Measurements from ENCODE around the gene HSPD1. TPM values are rescaled to one million over a fixed set of nuclear protein-coding genes. Genes with fewer than 3 reads are reported as not detected.
A peak's percentile ranks its signal among the peaks of the same experiment; 100 is the strongest.

The HSPD1 gene
- total RNA-seq (2014; rRNA removed; shearing (Covaris generic)), result 1,005 and 1,107 TPM in 2 replicates
- 1,171 and 1,617 TPM in 2 replicates for polyA plus RNA-seq (2014; cell fraction: nucleus; rRNA removed)

DNA sequence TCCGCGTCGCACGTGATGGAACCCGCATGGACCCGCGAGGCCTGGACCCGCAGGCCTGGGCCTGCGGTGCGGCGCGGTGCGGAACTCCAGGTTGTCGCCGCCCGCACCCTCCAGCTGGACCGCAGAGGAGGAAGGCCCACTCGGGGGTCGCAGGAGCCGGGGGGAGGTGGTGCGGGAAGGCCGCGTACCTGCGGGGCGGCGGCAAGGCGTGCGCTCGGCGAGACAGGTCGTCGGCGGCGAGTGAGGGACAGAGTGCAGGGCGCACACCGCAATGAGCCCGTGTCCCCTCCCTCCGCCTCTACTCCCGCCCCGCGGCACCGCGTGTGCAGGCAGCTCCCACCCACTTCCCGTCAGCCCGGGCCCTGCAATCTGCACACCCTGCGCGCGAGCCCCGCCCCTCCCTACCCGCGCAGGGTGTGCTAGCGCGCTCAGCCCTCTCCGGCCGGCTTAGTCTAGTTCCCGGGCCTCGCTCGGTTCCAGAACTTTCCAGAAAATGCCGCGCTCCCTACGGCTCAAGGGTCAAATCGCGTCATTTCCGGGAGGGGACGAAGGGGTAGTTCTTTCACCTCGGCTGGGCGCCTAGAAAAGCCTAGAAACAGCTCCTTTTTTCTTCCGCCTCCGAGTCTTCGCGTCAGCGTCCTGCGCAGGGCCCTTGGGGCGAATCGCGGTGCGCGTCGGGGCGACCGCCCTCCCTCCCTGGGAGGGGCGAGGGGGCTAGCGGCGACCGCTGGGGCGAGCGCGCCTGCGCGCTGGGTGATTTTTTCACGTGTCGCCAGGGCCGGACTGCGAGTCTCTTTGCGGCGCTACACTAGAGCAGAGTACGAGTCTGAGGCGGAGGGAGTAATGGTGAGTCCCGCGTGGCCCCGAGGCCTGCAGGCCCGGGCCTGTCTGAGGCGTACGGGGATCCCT is at the start of gene HSPD1, which contains the start of gene HSPE1:
HSPD1 (minus strand) TSS at position 247 of the 909 bp plus-strand sequence. CDS start 992 bp downstream, outside the sequence.
HSPE1 (plus strand) TSS at position 786 of the 909 bp plus-strand sequence; CDS start at position 844, 58 bp downstream.
- peak; percentile 100 for DNase-seq (ENCODE audit: extremely low read depth, low read depth)

DNA sequence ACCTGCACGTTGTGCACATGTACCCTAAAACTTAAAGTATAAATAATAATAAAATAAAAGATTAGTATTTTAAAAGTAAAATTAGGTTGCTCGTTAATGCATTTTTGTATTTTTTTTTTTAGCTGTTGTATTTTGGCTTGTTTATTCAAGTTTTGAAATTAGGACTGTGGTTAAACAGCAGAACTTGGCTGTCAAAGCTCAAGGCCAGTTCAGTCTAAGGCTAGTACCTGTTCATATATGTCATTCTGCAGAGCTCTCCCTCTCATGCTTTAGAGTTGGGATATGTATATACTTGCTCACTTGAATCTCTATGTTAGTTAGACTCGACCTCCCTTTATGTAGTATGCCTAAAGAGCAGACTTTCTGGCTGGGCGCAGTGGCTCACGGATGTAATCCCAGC is 48.9 kb upstream of the HSPD1 start:
- DNase-seq (ENCODE audit: extremely low read depth, low read depth), result no peak

DNA sequence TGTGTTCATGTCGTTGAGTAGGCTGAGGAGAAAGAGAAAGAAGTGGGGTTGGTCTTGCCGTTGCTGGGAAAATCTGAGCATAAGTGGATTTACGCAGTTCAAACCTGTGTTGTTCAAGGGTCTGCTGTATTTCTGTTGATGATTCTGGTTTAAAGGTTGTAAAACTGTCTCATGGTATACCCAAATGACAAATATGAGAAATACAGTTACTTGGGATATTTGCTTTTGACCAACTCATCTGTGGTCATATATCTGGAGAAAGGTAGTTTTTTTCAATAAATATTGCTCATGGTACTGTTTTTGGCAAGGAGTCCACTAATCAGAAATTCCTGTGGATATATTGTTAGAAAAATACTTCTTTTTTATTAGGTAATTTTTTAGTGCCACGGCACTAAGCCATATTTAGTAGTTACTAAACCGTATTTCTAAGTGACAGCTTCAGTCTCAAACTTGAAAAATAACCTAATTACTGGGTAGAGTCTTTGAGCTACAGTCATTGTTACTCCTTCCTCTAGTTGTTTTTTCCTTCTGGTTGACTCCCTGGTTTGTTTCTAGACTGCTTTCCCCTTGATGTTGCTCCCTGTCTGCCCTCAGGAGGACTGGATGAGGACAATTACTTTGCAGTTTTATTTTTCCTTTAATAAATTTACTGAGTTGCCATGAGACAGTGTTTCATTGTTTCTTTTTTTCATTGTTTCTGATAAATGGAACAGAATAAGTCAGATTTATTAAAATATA is 47.7 kb upstream of the HSPD1 start:
- DNase-seq (ENCODE audit: extremely low read depth, low read depth), result no peak

DNA sequence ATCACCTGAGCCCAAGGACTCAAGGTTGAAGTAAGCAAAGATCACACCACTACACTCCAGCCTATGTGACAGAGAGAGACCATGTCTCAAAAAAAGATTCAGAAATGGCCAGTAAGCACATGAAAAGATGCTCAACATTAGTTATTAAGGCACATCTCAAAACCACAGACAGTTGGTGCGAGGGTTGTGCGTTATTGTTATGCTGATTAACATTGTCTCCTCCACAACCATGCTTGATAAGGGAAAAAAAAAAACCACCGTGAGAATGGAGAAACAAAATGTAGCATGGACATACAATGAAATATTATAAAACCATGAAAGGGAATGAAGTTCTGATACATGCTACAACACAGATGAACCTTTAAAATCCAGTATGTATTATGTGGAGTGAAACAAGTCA is 43.6 kb upstream of the HSPD1 start:
- no peak for DNase-seq (ENCODE audit: extremely low read depth, low read depth)

DNA sequence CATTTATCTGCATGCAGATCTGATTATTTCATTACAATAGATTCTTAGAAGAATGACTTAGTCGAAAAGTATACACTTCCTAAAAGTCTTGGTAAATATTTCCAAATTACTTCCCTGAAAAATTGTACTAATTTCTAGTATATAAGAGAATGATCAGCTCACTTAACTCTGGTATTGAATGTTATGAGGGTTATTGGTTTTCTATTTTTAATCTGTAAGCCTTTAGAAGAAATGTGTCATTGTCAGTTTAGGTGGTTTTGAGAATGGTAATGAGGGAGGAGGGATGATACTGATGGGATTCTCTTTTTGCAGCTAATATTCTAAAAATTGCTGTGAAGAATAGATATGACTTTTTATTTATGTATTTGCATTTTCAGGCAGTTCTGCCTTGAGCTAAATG is 40.1 kb upstream of the HSPD1 start:
- no peak for DNase-seq (ENCODE audit: extremely low read depth, low read depth)

DNA sequence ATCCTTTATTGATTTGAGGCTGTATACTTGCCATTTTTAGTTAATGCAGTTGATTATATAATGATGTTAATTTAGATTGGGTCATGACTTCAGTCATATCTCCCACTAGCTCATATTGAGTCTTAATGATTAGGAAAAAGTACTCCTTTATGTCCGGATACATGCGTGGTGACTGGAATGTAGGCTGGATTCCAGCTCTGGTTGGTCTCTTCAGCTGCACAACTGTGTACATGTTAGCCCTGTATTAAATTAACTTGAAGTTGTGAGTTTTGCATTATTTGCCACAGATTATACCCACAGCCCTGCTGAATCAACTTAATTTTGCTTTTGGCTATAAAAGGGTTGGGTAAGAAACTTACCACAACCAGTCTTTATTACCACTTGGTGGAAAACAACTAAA is 38.8 kb upstream of the HSPD1 start:
- no peak for DNase-seq (ENCODE audit: extremely low read depth, low read depth)

DNA sequence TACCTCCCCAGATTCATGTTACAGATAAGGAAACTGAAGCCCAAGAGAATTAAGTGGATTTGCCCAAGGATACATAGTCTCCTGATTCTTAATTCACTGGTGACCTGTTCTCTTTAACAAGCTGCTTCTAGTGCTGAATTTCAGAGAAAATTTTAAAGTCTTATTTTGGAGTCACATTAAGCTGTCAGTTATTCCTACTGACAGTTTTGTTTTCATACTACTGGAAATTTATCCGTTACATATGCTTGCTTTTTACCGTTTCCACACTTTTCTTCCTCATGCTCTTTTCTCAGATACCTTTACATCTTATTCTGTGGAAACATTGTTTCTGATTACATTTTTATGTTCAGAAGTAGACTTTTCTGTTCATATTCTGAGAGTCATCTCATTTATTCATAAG is 17.5 kb upstream of the HSPD1 start:
- DNase-seq (ENCODE audit: extremely low read depth, low read depth), result no peak

DNA sequence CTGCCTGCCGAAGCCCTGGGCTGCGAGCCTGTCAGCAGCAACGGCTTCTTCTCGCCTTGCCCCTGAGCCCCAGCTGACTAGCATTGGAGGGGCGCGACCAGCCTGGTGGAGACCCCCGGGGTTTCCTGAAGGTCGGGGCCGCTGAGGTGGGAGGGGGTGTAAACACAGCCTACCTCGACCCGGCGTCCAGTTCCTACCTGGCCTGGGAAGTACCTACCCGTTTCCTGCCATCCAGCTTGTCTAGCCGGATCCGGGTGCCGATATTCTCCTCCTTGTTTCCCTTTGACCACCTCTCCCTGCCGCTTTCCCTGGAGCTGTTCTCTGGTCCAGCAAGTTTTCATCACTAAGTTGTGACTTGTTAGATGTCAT is 16.7 kb upstream of the HSPD1 start:
- no peak for DNase-seq (ENCODE audit: extremely low read depth, low read depth)

DNA sequence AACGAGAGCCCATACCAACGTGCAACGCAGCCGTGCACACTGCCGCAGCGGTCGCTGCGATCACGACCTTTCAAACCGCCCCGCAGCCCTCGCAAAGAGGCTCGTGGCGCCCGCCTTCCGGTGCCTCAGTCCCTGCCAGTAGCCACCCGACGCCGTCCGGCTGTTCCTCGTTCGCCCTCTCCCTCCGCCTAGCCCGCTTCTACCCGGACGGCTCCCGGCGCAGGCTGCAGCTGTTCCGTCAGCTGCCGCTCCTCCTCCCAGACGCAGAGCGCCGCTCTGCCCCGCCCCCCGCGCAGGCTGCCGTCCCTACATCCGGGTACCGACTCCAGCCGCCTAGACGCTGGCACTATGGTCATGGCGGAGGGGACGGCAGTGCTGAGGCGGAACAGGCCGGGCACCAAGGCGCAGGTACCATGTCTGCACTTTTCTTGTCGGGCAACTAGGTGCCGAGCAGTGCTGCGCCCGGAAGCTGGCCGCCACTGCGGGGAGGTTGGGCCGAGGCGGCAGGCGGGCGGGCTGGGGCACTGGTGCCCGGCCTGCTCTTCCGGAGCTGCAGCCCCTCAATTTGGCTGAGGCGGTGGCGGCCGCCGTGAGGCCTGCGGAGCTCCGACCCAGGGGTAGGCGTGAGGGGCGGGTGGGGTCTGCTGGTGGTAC is 16.2 kb upstream of the HSPD1 start, which contains the start of gene MOB4:
MOB4 (plus strand) TSS at position 328 of the 654 bp plus-strand sequence; CDS start at position 349, 21 bp downstream.
- DNase-seq (ENCODE audit: extremely low read depth, low read depth), result peak; percentile 92

DNA sequence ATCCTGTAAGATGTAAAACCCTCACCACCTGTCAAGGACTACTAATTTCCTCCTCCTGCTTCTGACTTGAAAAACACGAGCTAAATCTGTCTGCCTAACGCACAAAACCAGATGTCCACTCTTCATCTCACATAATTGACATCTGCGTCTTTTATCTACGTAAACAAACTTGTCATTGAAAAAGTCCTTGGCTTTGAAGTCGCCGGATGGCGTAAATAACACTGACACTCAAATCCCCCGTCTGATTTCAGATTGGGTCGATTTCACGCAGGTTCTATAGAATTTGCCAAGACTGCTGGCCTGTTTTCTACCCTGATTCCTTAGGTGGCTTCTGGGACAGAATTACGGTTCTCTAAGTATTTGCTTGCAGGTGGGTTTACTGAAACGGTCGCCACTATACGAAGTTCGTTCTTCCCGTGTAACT is 15.7 kb upstream of the HSPD1 start:
- peak; percentile 96 for DNase-seq (ENCODE audit: extremely low read depth, low read depth)

DNA sequence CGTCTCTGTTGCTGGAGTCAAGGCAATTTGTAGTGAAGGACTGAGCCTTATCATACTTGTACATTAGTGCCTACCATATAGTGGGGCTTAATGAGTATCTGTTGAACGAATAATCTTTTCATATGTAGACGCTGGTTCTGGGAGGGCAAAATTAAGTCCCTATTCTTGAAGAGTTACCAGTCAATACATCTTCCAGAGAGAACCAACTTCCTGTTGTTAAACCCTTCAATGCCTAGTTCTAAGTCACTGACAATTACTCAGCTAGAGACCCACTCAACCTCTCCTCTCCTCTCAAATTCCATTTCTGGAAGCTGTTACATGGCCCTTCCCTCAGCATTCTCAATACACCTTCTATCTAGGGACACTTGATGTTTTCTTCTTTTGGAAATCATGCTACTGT is 15.1 kb upstream of the HSPD1 start:
- no peak for DNase-seq (ENCODE audit: extremely low read depth, low read depth)

DNA sequence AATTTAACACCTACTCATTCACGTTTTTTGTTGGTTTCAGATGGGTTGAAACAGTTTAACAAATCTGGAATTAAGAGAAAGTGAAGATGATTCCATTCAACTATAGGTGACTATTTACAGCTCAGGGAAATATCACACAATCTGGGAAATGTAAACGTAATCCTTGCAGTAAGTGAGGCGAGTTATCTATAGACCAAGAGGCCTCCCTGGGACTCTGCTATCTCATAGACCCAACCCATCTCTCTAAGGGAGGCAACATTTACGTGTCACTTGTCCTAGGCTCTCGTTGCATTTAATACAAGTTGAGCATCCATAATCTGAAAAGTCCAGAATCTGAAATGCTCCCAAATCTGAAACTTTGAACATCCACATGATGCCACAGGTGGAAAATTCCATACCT is 14.3 kb upstream of the HSPD1 start:
- DNase-seq (ENCODE audit: extremely low read depth, low read depth), result no peak

DNA sequence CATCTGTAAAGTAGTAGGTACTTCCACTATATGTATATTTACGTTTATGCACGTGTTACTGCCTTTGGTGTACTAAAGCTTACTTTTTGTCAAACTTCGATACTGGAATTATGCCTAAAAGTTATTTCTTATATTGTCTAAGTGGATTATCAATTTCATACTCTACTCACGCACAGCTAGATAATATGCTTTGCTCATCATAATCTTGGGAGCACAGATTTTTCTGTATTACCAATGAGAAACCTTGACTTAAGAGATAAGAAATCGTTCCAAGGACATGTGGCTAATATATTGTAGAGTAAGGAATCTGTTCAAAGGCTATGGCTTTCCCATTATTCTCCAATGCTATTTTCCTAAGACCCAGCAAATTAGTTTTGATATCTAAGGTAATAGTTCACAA is 7.0 kb upstream of the HSPD1 start:
- DNase-seq (ENCODE audit: extremely low read depth, low read depth), result no peak

DNA sequence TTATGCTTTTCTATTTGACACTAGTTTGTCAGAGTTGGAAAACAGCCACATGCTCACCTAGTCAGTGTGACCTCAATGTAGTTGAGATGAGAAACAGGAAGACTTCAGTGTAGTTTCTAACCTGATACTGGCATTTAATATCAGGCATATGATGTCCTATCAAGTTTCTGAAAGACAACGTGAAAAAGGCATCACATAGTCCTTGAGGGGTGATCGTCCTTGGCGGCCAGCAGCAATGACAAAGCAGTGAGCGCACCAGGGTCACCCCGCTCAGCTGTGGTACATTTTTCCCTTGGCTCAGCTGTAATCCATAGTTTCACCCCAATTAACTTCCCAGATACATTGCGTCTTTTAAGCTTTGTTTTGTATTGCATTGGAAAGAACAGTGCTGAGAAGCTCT is 4.9 kb upstream of the HSPD1 start:
- no peak for DNase-seq (ENCODE audit: extremely low read depth, low read depth)

DNA sequence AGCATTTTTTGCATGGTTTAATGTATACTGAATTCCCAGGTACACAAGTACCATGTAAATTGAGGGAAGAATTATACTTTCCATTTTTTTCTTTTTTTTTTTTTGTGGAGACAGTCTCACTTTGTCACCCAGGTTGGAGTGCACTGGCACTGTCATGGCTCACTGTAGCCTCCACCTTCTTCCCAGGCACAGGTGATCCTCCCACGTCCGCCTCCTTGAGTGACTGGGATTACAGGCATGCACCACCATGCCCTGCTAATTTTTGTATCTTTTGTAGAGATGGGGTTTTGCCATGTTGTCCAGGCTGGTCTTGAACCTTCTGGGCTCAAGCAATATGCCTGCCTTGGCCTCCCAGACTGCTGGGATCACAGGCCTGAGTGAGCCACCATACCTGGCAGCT is 4.4 kb upstream of the HSPD1 start:
- DNase-seq (ENCODE audit: extremely low read depth, low read depth), result no peak

DNA sequence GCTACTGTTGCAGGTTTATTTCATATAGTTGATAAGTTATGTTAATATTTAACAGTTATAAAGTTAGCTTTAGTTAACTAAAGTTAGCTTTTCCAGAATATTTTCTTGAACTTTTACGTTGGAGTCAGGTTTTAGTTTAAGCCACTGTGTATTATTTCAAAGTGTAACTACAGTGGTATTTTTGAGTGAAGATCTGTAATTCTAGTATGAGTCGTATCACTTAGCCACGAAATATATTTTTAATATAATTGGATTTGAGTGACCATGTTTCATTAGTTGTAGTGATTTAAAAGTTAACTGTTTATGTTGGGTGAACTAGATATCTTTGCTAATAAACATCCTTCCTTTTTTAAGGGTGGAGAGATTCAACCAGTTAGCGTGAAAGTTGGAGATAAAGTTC is 3.0 kb upstream of the HSPD1 start:
- no peak for DNase-seq (ENCODE audit: extremely low read depth, low read depth)

DNA sequence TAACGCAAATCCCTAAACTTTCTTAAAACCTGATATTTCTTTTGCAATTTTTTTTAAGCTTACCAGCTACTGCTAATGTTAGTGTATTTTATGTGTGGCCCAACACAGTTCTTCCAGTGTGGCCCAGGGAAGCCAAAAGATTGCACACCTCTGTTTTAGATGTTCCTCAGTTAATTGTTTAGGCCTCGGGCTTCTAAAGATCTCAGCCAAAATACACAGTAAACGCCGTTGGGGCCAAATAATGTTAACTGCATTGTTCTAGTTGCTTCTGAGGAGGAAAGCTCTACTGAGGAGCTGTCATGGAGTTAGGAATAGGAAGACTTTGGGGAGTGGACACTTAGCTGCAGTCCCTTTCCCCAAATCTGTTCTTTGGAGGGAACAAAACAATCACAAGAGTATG is 2.6 kb upstream of the HSPD1 start:
- no peak for DNase-seq (ENCODE audit: extremely low read depth, low read depth)

DNA sequence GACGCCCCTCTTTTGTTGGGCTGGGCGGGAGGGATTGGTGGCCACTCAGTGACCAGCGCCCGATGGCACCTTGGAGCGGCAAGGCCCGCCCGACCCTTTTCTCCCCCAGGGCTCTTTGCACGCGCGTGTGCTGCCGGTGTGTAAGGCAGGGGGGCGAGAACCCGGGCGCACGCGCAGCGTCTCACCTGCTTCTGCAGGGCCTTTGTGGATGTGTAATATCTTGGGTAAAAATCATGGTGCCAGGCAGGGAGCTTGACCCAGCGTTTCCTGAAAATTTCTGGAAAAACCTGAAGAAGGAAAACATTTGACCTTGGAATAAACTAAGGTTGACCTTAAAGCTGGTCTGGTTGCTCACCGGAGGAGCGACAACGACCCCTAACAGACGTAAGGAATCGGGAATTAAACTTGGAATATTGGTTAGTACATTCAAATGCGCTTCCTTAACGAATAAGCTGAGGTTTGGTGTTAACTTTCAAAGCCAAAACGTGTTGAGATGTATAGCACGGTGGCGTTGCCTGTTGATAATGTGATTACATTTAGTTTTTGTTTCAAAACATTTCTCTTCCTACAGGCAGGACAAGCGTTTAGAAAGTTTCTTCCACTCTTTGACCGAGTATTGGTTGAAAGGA is 977 bp upstream of the HSPD1 start:
- DNase-seq (ENCODE audit: extremely low read depth, low read depth), result no peak

DNA sequence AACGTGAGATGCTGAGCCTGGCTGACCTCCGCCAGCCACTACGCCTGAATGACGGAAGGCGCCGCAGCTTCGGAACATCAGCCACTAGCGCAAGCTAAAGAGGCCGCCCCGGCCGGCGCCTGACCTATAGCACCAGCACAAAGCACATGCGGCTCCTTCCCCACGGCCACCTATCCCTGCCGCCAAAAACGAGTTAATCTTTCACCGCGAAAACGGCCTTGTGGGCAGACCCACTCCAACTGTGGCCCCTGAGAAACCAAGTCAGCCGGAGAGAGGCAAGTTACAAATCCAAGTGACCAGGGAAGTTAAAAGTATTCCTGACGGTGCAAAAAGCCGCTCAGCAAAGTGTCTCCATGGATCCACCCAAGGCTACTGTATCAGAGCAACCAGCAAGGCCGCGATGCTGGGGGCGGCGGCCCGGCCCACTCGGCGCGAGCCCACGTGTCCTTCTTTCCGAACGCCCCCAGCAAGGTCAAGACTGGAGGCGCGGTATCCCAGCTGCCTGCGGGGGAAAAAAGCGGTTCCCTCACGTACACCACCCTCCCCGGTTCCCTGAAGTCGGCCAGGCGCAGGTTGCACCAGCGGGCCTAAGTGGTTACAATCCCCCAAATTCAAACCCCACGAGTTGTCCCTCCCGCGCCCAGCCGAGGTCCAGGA is 575 bp downstream of the HSPD1 start:
- DNase-seq (ENCODE audit: extremely low read depth, low read depth), result no peak

All from NCI-H460 (cell line).